Gastrocnemius medialis (tissue), 4 donors: Measurements from ENCODE around the gene SERPINB6. TPM values are rescaled to one million over a fixed set of nuclear protein-coding genes. Genes with fewer than 3 reads are reported as not detected.
A peak's percentile ranks its signal among the peaks of the same experiment; 100 is the strongest.
"Not testable (repeated sequence)": the region's sequence is repeated elsewhere in the genome, so short reads cannot be mapped to it uniquely, and the experiment has no call there.

Experiments
- ATAC-seq, 2 donors: fragments of 150-250 bp; one replicate each; pipeline ENCODE4 v1.9.1; 2016
- DNase-seq, 2 donors: peaks; one replicate each; pipeline ENCODE4 v3.0.0-alpha.2; 2019
- H3K27ac ChIP-seq, 4 donors: fragments of 200-600 bp; sonication (generic); 1 replicate in 1 of 4; 2 replicates in 3 of 4; pipeline ENCODE4 v1.5.1; 2016 to 2018; ENCODE audit warnings: mild to moderate bottlenecking in 2 of 4, moderate library complexity in 1 of 4
- H3K27me3 ChIP-seq, 3 donors: fragments of 200-600 bp; sonication (generic) in 2 of 3; 1 replicate in 1 of 3; 2 replicates in 2 of 3; pipeline versions ENCODE4 v1.5.1 to v1.6.0; 2016 to 2019; ENCODE audit warnings: mild to moderate bottlenecking in 1 of 3, moderate library complexity in 1 of 3
- H3K36me3 ChIP-seq, 2 donors: fragments of 200-600 bp; sonication (generic) in 1 of 2; one replicate each; pipeline ENCODE4 v1.5.1; 2017 to 2018
- H3K4me1 ChIP-seq, 2 donors: fragments of 200-600 bp; sonication (generic) in 1 of 2; one replicate each; pipeline ENCODE4 v1.5.1; 2016 to 2017; ENCODE audit warnings: mild to moderate bottlenecking in 2 of 2
- H3K4me3 ChIP-seq, 4 donors: fragments of 200-600 bp; sonication (generic) in 3 of 4; 1 replicate in 1 of 4; 2 replicates in 3 of 4; pipeline ENCODE4 v1.5.1; 2016 to 2019; ENCODE audit warnings: mild to moderate bottlenecking in 2 of 4
- H3K9me3 ChIP-seq, 3 donors: fragments of 200-600 bp; sonication (generic) in 2 of 3; 1 replicate in 1 of 3; 2 replicates in 2 of 3; pipeline ENCODE4 v1.5.1; 2016 to 2019
- POLR2A ChIP-seq, 2 donors: fragments of 450-650 bp; IDR thresholded peaks; one replicate each; pipeline ENCODE4 v1.6.1; 2017; ENCODE audit warnings: antibody characterized with exemption in 2 of 2, mild to moderate bottlenecking in 2 of 2, moderate library complexity in 2 of 2
- in situ Hi-C, 4 donors: fragments of 200-750 bp; cut with MboI; loops; one replicate each; pipeline versions ENCODE4 v1.15.0 to v1.8.0; 2017; ENCODE audit warnings: low sequenced_read_pairs in 4 of 4
- intact Hi-C: fragments of 100-400 bp; cut with DNase I; formaldehyde crosslinking; loops from one replicate; pipeline ENCODE4 v1.15.1; 2023; ENCODE audit warnings: low total_unique reads
- total RNA-seq, 4 donors: library from RNA; depleted of rRNA; stranded (reverse); fragments of >200 nt; gene quantifications; one replicate each; pipeline versions ENCODE4 v1.1.0 to v1.2.3, GENCODE V29; 2016
- TF ChIP-seq, protein P1 (sequence below), 5 experiments: fragments of 450-650 bp in 3 of 5; fragments of 200-600 bp in 2 of 5; sonication (generic) in 2 of 5; IDR thresholded peaks in 4 of 5; conservative IDR thresholded peaks in 1 of 5; 1 replicate in 4 of 5; 2 replicates in 1 of 5; pipeline ENCODE4 v1.5.1; 2016 to 2019; ENCODE audit warnings: antibody characterized with exemption in 5 of 5, mild to moderate bottlenecking in 3 of 5, moderate library complexity in 3 of 5

Gene SERPINB6
- total RNA-seq, 4 donors from 2014 or later: 114 to 260 (median 189) TPM

DNA sequence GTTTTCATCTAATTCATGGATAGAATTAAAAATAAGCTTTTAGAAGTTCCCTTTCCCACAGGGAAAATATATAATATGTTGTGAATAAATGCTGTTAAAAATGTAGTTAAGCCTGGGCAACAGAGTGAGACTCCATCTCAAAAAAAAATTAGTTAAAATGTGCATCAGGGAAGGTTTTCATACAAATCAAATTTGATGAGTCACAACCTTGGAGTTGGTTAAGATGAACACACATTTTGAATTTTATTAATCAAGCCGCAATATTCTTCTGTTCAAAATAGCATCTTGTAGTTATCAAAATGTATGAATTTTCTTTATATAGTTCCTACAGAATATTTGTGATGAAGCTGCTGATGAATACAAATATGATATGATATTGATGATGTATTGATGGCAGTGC is 37.3 kb downstream of the SERPINB6 start:
- ATAC-seq: no peak
- TF ChIP-seq, protein P1, sequence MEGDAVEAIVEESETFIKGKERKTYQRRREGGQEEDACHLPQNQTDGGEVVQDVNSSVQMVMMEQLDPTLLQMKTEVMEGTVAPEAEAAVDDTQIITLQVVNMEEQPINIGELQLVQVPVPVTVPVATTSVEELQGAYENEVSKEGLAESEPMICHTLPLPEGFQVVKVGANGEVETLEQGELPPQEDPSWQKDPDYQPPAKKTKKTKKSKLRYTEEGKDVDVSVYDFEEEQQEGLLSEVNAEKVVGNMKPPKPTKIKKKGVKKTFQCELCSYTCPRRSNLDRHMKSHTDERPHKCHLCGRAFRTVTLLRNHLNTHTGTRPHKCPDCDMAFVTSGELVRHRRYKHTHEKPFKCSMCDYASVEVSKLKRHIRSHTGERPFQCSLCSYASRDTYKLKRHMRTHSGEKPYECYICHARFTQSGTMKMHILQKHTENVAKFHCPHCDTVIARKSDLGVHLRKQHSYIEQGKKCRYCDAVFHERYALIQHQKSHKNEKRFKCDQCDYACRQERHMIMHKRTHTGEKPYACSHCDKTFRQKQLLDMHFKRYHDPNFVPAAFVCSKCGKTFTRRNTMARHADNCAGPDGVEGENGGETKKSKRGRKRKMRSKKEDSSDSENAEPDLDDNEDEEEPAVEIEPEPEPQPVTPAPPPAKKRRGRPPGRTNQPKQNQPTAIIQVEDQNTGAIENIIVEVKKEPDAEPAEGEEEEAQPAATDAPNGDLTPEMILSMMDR (IDR thresholded peaks at IDR 0.05 in 4 of 5, conservative IDR thresholded peaks at IDR 0.05 in 1 of 5): no peak
- no peak for TF ChIP-seq POLR2A (IDR thresholded peaks at IDR 0.05)

DNA sequence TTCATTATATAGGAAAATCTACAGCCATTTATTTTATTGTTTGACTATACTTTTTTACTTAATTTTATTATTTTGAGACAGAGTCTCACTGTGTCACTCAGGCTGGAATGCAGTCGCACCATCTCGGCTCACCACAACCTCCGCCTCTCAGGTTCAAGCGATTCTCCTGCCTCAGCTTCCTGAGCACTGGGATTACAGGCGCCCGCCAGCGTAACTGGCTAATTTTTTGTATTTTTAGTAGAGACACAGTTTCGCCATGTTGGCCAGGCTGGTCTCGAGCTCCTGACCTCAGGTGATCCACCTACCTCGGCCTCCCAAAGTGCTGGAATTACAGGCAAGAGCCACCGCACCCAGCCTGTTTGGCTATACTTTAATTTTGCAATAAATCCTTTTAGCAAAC is 38.5 kb downstream of the SERPINB6 start:
- H3K9me3 ChIP-seq, H3K4me1 ChIP-seq, ATAC-seq, H3K4me3 ChIP-seq, H3K27me3 ChIP-seq, H3K36me3 ChIP-seq, DNase-seq: not testable (repeated sequence)
- H3K27ac ChIP-seq: peak overlapping the region in 3 of 4 donors; percentile 53 to 59 (median 56)
- in situ Hi-C loops (loop anchor here (5.0 to 10.0 kb wide), 3 partner anchors 86 to 148 kb away; partner anchors contain the start of gene SERPINB1 (in 2 of the 4)), intact Hi-C loops (loop anchor here (1.0 kb wide), 2 partner anchors 87 to 142 kb away; no protein-coding TSS in a partner anchor)

More for the DNA sequence above, 37.3 kb downstream of the SERPINB6 start:
- no peak for DNase-seq
- Histone ChIP-seq H3K9me3 (no peaks in the 10 kb centered on the region), H3K27me3 (no peaks in the 10 kb centered on the region), H3K27ac (no peak overlapping the region), H3K4me3 (no peak overlapping the region), H3K4me1 (peaks cover 4 to 5% of the 10 kb centered on the region in 2 donors), H3K36me3 (no peaks in the 10 kb centered on the region)
- intact Hi-C loops: no loop called here
- in situ Hi-C loops: loop anchor here (5.0 to 10.0 kb wide), 3 partner anchors 87 to 149 kb away; partner anchors contain the start of gene SERPINB1 (in 2 of the 4)

DNA sequence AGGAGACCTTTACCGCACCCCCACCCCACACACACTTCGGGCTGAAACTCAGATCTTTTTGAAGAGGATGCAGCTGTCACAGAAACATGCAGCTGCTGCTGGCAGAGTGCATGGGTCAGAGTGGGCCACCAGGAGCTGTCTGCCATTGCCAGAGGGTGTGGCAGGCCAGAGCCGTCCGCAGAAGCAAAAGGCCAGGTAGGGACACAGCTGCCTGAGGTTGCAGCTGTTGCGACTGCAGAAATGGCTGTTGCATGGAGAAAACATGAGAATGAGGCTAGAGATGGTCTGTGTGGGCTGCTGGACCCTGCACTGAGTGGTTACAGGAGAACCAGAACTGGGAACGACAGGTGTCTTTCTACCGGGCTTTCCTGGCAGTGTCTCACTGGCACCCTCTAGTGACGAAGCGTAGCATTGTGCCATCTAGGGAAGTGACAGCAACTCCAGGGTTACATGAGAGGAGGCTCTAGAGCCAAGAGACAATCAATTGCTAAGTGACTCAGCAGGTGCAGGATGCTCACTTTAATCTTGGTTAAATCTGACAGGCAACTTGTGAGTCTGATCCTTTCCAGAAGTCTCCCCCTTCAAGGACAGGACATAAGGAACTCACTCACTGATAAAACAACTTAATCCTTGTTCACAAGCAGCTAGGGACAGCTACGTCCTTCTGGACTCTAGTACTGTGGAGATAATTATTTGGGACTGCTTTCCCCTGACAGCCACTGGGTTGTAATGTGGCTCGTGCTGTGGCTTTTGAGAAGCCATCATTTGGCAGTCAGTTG is 39.2 kb downstream of the SERPINB6 start:
- DNase-seq: peak; percentile 72 to 88
- in situ Hi-C loops (loop anchor here (5.0 to 10.0 kb wide), 3 partner anchors 85 to 147 kb away; partner anchors contain the start of gene SERPINB1 (in 2 of the 4)), intact Hi-C loops (loop anchor here (1.0 kb wide), 2 partner anchors 86 to 141 kb away; no protein-coding TSS in a partner anchor)
- peaks cover 4 to 5% of the 10 kb centered on the region in 2 donors for H3K4me1 ChIP-seq
- peak overlapping the region in 1 of 4 donors; percentile 6 for H3K4me3 ChIP-seq
- peak; percentile 99 to 100 for ATAC-seq
- TF ChIP-seq POLR2A (IDR thresholded peaks at IDR 0.05): no peak
- TF ChIP-seq, protein P1 (IDR thresholded peaks at IDR 0.05 in 4 of 5, conservative IDR thresholded peaks at IDR 0.05 in 1 of 5): peak; percentile 87 to 98 (median 91)
- H3K9me3 ChIP-seq: no peaks in the 10 kb centered on the region
- H3K36me3 ChIP-seq: no peaks in the 10 kb centered on the region
- H3K27ac ChIP-seq: peak overlapping the region; percentile 33 to 59 (median 54)
- no peaks in the 10 kb centered on the region for H3K27me3 ChIP-seq

DNA sequence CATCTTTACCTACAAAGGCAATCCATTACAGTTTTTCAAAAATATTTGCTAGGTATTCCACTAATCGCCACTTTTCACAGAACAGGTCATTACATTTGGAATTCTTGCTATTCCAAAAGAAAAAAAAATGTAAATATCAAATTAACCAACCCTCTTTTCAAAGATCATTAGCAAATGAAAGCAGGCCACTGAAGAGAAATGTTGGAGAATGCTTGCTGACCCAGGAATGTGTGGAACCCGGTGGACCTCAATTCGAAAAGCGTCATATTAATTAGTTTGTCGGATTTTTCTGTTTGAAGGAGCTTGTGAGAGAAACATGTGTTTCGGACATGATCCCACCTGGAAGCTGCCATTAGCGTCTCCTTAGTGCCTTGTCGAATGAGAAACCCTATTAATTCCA is 40.3 kb downstream of the SERPINB6 start:
- no peaks in the 10 kb centered on the region for H3K27me3 ChIP-seq
- no peak for DNase-seq
- peaks cover 4 to 5% of the 10 kb centered on the region in 2 donors for H3K4me1 ChIP-seq
- H3K27ac ChIP-seq: no peak overlapping the region
- H3K36me3 ChIP-seq: no peaks in the 10 kb centered on the region
- no peak for TF ChIP-seq POLR2A (IDR thresholded peaks at IDR 0.05)
- TF ChIP-seq, protein P1 (IDR thresholded peaks at IDR 0.05 in 4 of 5, conservative IDR thresholded peaks at IDR 0.05 in 1 of 5): no peak
- intact Hi-C loops: no loop called here
- no peak overlapping the region for H3K4me3 ChIP-seq
- no peak for ATAC-seq
- H3K9me3 ChIP-seq: no peaks in the 10 kb centered on the region
- in situ Hi-C loops: loop anchor here (5.0 to 10.0 kb wide), 3 partner anchors 84 to 146 kb away; partner anchors contain the start of gene SERPINB1 (in 2 of the 4)

DNA sequence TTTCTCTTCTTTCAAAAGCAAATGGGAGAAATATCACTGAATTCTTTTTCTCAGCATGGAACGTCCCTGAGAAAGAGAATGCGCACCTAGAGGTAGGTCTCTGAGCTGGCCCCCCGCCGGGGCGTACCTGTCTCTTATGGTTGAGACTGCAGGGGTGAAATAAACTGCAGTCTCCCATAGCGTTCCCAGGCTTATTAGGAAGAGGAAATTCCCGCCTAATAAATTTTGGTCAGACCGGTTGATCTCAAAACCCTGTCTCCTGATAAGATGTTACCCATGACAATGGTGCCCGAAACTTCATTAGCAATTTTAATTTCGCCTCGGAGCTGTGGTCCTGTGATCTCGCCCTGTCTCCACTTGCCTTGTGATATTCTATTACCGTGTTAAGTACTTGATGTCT is 43.4 kb downstream of the SERPINB6 start:
- ATAC-seq, intact Hi-C loops, H3K4me1 ChIP-seq, H3K9me3 ChIP-seq, H3K27me3 ChIP-seq, DNase-seq, H3K4me3 ChIP-seq, H3K27ac ChIP-seq, H3K36me3 ChIP-seq: not testable (repeated sequence)
- in situ Hi-C loops: loop anchor here in 1 of 4 donors (10.0 kb wide), 1 partner anchor 143 kb away; no protein-coding TSS in a partner anchor

DNA sequence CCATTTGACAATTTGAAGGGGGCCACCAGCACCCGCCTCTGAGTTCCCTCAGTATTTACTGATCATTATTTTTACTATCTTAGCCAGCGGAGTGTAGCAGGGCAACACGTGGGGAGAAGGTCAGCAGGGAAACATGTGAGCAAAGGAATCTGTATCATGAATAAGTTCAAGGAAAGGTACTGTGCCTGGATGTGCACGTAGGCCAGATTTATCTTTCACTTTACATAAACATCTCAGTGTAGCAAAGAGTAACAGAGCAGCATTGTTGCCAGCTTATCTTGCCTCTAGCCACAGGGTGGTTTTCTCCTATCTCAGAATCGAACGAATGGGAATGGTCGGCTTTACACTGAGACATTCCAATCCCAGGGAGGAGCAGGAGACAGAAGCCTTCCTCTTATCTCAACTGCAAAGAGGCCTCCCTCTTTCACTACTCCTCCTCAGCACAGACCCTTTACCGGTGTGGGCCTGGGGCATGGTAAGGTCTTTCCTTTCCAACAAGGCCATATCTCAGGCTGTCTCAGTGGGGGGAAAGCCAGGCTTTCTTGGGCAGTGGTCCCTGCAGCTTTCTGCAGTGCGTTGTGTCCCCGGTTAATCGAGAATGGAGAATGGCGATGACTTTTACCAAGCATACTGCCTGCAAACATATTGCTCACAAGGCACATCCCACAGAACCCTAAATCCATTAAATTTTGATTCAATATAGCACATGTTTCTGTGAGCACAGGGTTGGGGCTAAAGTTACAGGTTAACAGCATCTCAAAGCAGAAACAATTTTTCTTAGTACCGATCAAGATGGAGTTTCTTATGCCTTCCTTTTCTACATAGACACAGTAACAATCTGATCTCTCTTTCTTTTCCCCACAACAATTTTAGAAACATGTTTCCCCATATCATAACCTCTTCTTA is 45.3 kb downstream of the SERPINB6 start:
- DNase-seq, H3K4me3 ChIP-seq, ATAC-seq, H3K9me3 ChIP-seq, intact Hi-C loops, H3K36me3 ChIP-seq, H3K27me3 ChIP-seq, H3K27ac ChIP-seq, H3K4me1 ChIP-seq: not testable (repeated sequence)
- in situ Hi-C loops: loop anchor here in 1 of 4 donors (10.0 kb wide), 1 partner anchor 141 kb away; no protein-coding TSS in a partner anchor
